Esophagus muscularis mucosa (tissue), 4 donors: ENCODE measurements around the gene POLR2M.

Experiments
- EP300 ChIP-seq: sonication (generic); formaldehyde crosslinking; IDR thresholded peaks from one replicate; pipeline ENCODE4 v1.6.1; 2017; ENCODE audit warnings: antibody characterized with exemption
- POLR2A ChIP-seq: fragments of 450-650 bp; IDR thresholded peaks from one replicate; pipeline ENCODE4 v1.6.1; 2017; ENCODE audit warnings: antibody characterized with exemption, moderate library complexity, mild to moderate bottlenecking, low read depth
- POLR2AphosphoS5 ChIP-seq, 2 donors: sonication (generic); formaldehyde crosslinking; IDR thresholded peaks; one replicate each; pipeline ENCODE4 v1.6.1; 2017; ENCODE audit warnings: antibody characterized with exemption in 2 of 2
- TF ChIP-seq, protein P1 (sequence below), 3 experiments: fragments of 200-600 bp in 2 of 3; fragments of 450-650 bp in 1 of 3; sonication (generic) in 2 of 3; IDR thresholded peaks; one replicate each; pipeline ENCODE4 v1.5.1; 2017 to 2019; ENCODE audit warnings: antibody characterized with exemption in 3 of 3, mild to moderate bottlenecking in 2 of 3, moderate library complexity in 1 of 3

DNA sequence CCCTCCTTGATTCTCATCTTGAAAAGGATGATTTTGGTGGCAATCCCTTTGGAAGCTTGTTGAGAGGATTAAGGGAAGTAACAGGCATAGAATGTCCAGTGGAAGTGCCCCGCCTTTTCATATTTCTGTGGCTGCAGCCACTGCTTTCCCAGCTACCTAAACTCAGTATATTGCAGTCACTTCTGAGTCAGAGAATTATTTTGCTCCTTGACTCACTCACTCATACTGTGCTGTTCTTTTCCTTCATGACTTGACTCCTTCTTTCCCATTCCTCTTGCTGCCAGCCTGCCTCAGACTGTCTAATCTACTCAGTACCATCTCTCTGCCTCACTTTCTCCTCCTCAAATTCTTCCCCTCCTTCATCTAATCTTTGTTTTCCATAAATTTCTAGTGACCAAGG, 26.5 kb upstream of the POLR2M start:
- TF ChIP-seq, protein P1, sequence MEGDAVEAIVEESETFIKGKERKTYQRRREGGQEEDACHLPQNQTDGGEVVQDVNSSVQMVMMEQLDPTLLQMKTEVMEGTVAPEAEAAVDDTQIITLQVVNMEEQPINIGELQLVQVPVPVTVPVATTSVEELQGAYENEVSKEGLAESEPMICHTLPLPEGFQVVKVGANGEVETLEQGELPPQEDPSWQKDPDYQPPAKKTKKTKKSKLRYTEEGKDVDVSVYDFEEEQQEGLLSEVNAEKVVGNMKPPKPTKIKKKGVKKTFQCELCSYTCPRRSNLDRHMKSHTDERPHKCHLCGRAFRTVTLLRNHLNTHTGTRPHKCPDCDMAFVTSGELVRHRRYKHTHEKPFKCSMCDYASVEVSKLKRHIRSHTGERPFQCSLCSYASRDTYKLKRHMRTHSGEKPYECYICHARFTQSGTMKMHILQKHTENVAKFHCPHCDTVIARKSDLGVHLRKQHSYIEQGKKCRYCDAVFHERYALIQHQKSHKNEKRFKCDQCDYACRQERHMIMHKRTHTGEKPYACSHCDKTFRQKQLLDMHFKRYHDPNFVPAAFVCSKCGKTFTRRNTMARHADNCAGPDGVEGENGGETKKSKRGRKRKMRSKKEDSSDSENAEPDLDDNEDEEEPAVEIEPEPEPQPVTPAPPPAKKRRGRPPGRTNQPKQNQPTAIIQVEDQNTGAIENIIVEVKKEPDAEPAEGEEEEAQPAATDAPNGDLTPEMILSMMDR (IDR thresholded peaks at IDR 0.05) = no peak
- no peak for TF ChIP-seq POLR2A
- TF ChIP-seq POLR2AphosphoS5 (IDR thresholded peaks at IDR 0.05) = no peak
- TF ChIP-seq EP300 = no peak
